ENCODE measurements around the gene BTBD6. TPM values are rescaled to one million over a fixed set of nuclear protein-coding genes. Genes with fewer than 3 reads are reported as not detected.

BTBD6 gene
- total RNA-seq, 1 experiment from 2014 or later, result 0.26 TPM

- TF ChIP-seq REST (IDR thresholded peaks at IDR 0.05; ENCODE audit: insufficient read depth in 1 of 2, low read depth in 2 of 2, low read length in 1 of 2), result no peak
- TF ChIP-seq CTCF (IDR thresholded peaks at IDR 0.05), result no peak
- no peak for TF ChIP-seq TCF7L2 (IDR thresholded peaks at IDR 0.05; ENCODE audit: low read depth, low read length)
- TF ChIP-seq SIN3A (IDR thresholded peaks at IDR 0.05; ENCODE audit: borderline replicate concordance, insufficient read depth, low read depth, low read length), result no peak
- no peak for TF ChIP-seq POLR2AphosphoS5 (IDR thresholded peaks at IDR 0.05; ENCODE audit: low read depth, low read length)
- POLR2A ChIA-PET, result no interaction called here
- no peaks in the 10 kb centered on the region for H3K4me1 ChIP-seq (ENCODE audit: control insufficient read depth, insufficient read depth, low read length)
- no TSS peak for BruUV-seq (replicated peaks)
- intact Hi-C loops (cut with micrococcal nuclease; ENCODE audit: unreplicated experiment) (no loop called here), in situ Hi-C loops (cut with HindIII; ENCODE audit: low pct_unique_long_range_greater_than_20kb, low sequenced_read_pairs) (no loop called here)
- CTCF ChIA-PET, result no interaction called here
- ATAC-seq (no peak), DNase-seq (ENCODE audit: low read depth, low spot score) (no peak)
- no peaks in the 10 kb centered on the region for H3K27me3 ChIP-seq (ENCODE audit: control insufficient read depth, insufficient read depth, low read length)
- H3K4me3 ChIP-seq (ENCODE audit: low read depth in 2 of 2, low read length in 2 of 2), result no peak overlapping the region
- H3K9me3 ChIP-seq (ENCODE audit: control insufficient read depth, insufficient read depth, low read depth, low read length), result no peaks in the 10 kb centered on the region
- no peaks in the 10 kb centered on the region for H3K36me3 ChIP-seq (ENCODE audit: control insufficient read depth, insufficient read depth, low read length)
- H3K27ac ChIP-seq (ENCODE audit: low read length), result no peak overlapping the region
These were observed 36.6 kb upstream of the BTBD6 start for GRCh38 chr14:105211758-105212089.

- no peak overlapping the region for H3K4me3 ChIP-seq (ENCODE audit: low read depth in 2 of 2, low read length in 2 of 2)
- POLR2A ChIA-PET, result no interaction called here
- H3K36me3 ChIP-seq (ENCODE audit: control insufficient read depth, insufficient read depth, low read length), result no peaks in the 10 kb centered on the region
- in situ Hi-C loops (cut with HindIII; ENCODE audit: low pct_unique_long_range_greater_than_20kb, low sequenced_read_pairs) (no loop called here), intact Hi-C loops (cut with micrococcal nuclease; ENCODE audit: unreplicated experiment) (no loop called here)
- CTCF ChIA-PET, result no interaction called here
- TF ChIP-seq POLR2AphosphoS5 (IDR thresholded peaks at IDR 0.05; ENCODE audit: low read depth, low read length) (no peak), CTCF (IDR thresholded peaks at IDR 0.05) (no peak), REST (IDR thresholded peaks at IDR 0.05; ENCODE audit: insufficient read depth in 1 of 2, low read depth in 2 of 2, low read length in 1 of 2) (no peak), TCF7L2 (IDR thresholded peaks at IDR 0.05; ENCODE audit: low read depth, low read length) (no peak), SIN3A (IDR thresholded peaks at IDR 0.05; ENCODE audit: borderline replicate concordance, insufficient read depth, low read depth, low read length) (no peak)
- H3K4me1 ChIP-seq (ENCODE audit: control insufficient read depth, insufficient read depth, low read length), result no peaks in the 10 kb centered on the region
- no peaks in the 10 kb centered on the region for H3K27me3 ChIP-seq (ENCODE audit: control insufficient read depth, insufficient read depth, low read length)
- ATAC-seq (no peak), DNase-seq (ENCODE audit: low read depth, low spot score) (no peak)
- no TSS peak for BruUV-seq (replicated peaks)
- H3K27ac ChIP-seq (ENCODE audit: low read length), result no peak overlapping the region
- no peaks in the 10 kb centered on the region for H3K9me3 ChIP-seq (ENCODE audit: control insufficient read depth, insufficient read depth, low read depth, low read length)
These were observed 35.6 kb upstream of the BTBD6 start for GRCh38 chr14:105212541-105213300.

All from Panc1 (cell line).